Esophagus squamous epithelium (tissue), 4 donors: ENCODE data around the gene CA5A.
A peak's percentile ranks its signal among the peaks of the same experiment; 100 is the strongest.
"Not testable (repeated sequence)": the region's sequence is repeated elsewhere in the genome, so short reads cannot be mapped to it uniquely, and the experiment has no call there.

Experiments
- CTCF ChIP-seq, 6 experiments: fragments of 450-650 bp in 4 of 6; fragments of 200-600 bp in 2 of 6; sonication (generic) in 2 of 6; IDR thresholded peaks; one replicate each; pipeline ENCODE4 v1.5.1; 2016 to 2019; ENCODE audit warnings: antibody characterized with exemption in 6 of 6, mild to moderate bottlenecking in 4 of 6, moderate library complexity in 4 of 6
- POLR2A ChIP-seq, 4 donors: fragments of 450-650 bp; IDR thresholded peaks; one replicate each; pipeline ENCODE4 v1.6.1; 2017; ENCODE audit warnings: antibody characterized with exemption in 4 of 4, mild to moderate bottlenecking in 4 of 4, moderate library complexity in 3 of 4

GRCh38 chr16:87889762-87890161, 46.6 kb downstream of the CA5A start:
- peak in 1 of 6 experiments; percentile 11 for TF ChIP-seq CTCF (IDR thresholded peaks at IDR 0.05)
- not testable (repeated sequence) for TF ChIP-seq POLR2A (IDR thresholded peaks at IDR 0.05)
